ENCODE results near the gene COL6A2.

DNA sequence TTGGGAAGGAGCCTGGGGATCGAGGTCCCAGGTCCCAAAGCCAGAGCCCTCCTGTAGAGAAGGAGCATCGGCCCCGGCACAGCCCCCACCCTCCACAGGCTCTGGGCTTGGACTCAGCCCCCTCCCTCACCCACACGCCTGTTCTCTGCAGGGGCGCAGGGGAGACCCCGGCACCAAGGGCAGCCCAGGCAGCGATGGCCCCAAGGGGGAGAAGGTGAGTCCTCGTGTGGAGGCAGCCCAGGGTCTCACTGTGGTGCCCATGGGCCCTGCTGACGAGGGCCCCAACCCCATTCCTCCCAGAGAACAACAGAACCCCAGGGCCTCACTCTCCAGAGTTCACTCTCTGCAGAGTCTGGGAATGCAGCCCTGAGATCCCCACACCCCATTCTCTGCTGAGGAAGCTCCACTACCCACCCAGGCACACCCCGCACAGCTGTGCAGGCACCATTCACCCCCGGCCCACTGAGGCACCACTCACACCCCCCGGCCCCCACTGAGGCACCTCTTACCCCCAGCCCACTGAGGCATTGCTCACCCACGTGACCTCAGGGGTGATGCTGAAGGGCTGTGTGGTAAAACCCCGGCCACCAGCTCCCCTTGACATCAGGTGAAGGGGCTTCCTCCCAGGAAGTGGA is 21.8 kb downstream of the COL6A2 start:
- TF ChIP-seq, protein P1, sequence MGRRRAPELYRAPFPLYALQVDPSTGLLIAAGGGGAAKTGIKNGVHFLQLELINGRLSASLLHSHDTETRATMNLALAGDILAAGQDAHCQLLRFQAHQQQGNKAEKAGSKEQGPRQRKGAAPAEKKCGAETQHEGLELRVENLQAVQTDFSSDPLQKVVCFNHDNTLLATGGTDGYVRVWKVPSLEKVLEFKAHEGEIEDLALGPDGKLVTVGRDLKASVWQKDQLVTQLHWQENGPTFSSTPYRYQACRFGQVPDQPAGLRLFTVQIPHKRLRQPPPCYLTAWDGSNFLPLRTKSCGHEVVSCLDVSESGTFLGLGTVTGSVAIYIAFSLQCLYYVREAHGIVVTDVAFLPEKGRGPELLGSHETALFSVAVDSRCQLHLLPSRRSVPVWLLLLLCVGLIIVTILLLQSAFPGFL (CRISPR knock-in tag; IDR thresholded peaks at IDR 0.05; ENCODE audit: borderline replicate concordance), result no peak
- TF ChIP-seq, protein P2, sequence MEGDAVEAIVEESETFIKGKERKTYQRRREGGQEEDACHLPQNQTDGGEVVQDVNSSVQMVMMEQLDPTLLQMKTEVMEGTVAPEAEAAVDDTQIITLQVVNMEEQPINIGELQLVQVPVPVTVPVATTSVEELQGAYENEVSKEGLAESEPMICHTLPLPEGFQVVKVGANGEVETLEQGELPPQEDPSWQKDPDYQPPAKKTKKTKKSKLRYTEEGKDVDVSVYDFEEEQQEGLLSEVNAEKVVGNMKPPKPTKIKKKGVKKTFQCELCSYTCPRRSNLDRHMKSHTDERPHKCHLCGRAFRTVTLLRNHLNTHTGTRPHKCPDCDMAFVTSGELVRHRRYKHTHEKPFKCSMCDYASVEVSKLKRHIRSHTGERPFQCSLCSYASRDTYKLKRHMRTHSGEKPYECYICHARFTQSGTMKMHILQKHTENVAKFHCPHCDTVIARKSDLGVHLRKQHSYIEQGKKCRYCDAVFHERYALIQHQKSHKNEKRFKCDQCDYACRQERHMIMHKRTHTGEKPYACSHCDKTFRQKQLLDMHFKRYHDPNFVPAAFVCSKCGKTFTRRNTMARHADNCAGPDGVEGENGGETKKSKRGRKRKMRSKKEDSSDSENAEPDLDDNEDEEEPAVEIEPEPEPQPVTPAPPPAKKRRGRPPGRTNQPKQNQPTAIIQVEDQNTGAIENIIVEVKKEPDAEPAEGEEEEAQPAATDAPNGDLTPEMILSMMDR (IDR thresholded peaks at IDR 0.05), result no peak
- TF ChIP-seq, protein P3, sequence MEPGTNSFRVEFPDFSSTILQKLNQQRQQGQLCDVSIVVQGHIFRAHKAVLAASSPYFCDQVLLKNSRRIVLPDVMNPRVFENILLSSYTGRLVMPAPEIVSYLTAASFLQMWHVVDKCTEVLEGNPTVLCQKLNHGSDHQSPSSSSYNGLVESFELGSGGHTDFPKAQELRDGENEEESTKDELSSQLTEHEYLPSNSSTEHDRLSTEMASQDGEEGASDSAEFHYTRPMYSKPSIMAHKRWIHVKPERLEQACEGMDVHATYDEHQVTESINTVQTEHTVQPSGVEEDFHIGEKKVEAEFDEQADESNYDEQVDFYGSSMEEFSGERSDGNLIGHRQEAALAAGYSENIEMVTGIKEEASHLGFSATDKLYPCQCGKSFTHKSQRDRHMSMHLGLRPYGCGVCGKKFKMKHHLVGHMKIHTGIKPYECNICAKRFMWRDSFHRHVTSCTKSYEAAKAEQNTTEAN (CRISPR knock-in tag; IDR thresholded peaks at IDR 0.05), result no peak
